Effector memory CD4-positive, alpha-beta T cell (primary cell): ENCODE measurements around the gene UQCC5.

Experiments used
- DNase-seq, 3 donors: peaks; one replicate each; pipeline ENCODE4 v3.0.0-alpha.2; 2020
- H3K27ac ChIP-seq: 2 replicates; pipeline ENCODE4 v1.7.0; 2013; ENCODE audit warnings: mild to moderate bottlenecking, low read length, moderate library complexity; ENCODE audit not compliant: insufficient read depth, poor library complexity, severe bottlenecking
- H3K27me3 ChIP-seq: replicated peaks from 2 replicates; pipeline ENCODE4 v1.7.0; 2013; ENCODE audit warnings: mild to moderate bottlenecking, low read length; ENCODE audit not compliant: insufficient read depth, control insufficient read depth, poor library complexity, severe bottlenecking
- H3K36me3 ChIP-seq: 2 replicates; pipeline ENCODE4 v1.7.0; 2013; ENCODE audit warnings: mild to moderate bottlenecking, low read length, moderate library complexity; ENCODE audit not compliant: control insufficient read depth, insufficient read depth
- H3K4me1 ChIP-seq: 2 replicates; pipeline ENCODE4 v1.7.0; 2013; ENCODE audit warnings: low read length, mild to moderate bottlenecking; ENCODE audit not compliant: control insufficient read depth, insufficient read depth, poor library complexity, severe bottlenecking
- H3K4me3 ChIP-seq: 2 replicates; pipeline ENCODE4 v1.7.0; 2013; ENCODE audit warnings: low read length, low read depth, mild to moderate bottlenecking; ENCODE audit not compliant: insufficient read depth, poor library complexity, severe bottlenecking
- H3K9me3 ChIP-seq: 2 replicates; pipeline ENCODE4 v1.7.0; 2013; ENCODE audit warnings: mild to moderate bottlenecking, low read length, moderate library complexity; ENCODE audit not compliant: control insufficient read depth

UQCC5 gene

GRCh38 chr3:52535411-52536111 is 844 bp upstream of the UQCC5 start:
- Histone ChIP-seq H3K27me3 (no peaks in the 10 kb centered on the region), H3K4me3 (peak overlapping the region; percentile 7), H3K36me3 (peaks cover 4% of the 10 kb centered on the region), H3K27ac (no peak overlapping the region), H3K4me1 (peaks cover 32% of the 10 kb centered on the region), H3K9me3 (no peaks in the 10 kb centered on the region)
- no peak for DNase-seq

GRCh38 chr3:52536112-52536368 is 365 bp upstream of the UQCC5 start:
- peaks cover 32% of the 10 kb centered on the region for H3K4me1 ChIP-seq
- no peaks in the 10 kb centered on the region for H3K9me3 ChIP-seq
- H3K4me3 ChIP-seq, result peak overlapping the region; percentile 7
- no peak overlapping the region for H3K27ac ChIP-seq
- H3K27me3 ChIP-seq, result no peaks in the 10 kb centered on the region
- no peak for DNase-seq
- peaks cover 6% of the 10 kb centered on the region for H3K36me3 ChIP-seq

- peaks cover 6% of the 10 kb centered on the region for H3K36me3 ChIP-seq
- peaks cover 32% of the 10 kb centered on the region for H3K4me1 ChIP-seq
- peak overlapping the region; percentile 80 for H3K27ac ChIP-seq
Measured at GRCh38 chr3:52537165-52537620, 788 bp downstream of the UQCC5 start.

GRCh38 chr3:52537726-52538421 is 1.5 kb downstream of the UQCC5 start:
- H3K4me1 ChIP-seq, result peaks cover 26% of the 10 kb centered on the region
- no peak overlapping the region for H3K27ac ChIP-seq

More at GRCh38 chr3:52537165-52537620, 788 bp downstream of the UQCC5 start:
- Histone ChIP-seq H3K9me3 (no peaks in the 10 kb centered on the region), H3K27me3 (no peaks in the 10 kb centered on the region), H3K4me3 (peak overlapping the region; percentile 72)
- no peak for DNase-seq

GRCh38 chr3:52539010-52539653 is 2.7 kb downstream of the UQCC5 start:
- H3K27ac ChIP-seq, result peak overlapping the region; percentile 14
- H3K4me1 ChIP-seq, result peaks cover 22% of the 10 kb centered on the region
- no peak for DNase-seq
- H3K9me3 ChIP-seq, result no peaks in the 10 kb centered on the region
- H3K36me3 ChIP-seq, result peaks cover 6% of the 10 kb centered on the region
- H3K27me3 ChIP-seq, result no peaks in the 10 kb centered on the region
- no peak overlapping the region for H3K4me3 ChIP-seq

More at GRCh38 chr3:52537726-52538421, 1.5 kb downstream of the UQCC5 start:
- Histone ChIP-seq H3K4me3 (peak overlapping the region; percentile 72), H3K9me3 (no peaks in the 10 kb centered on the region), H3K36me3 (peaks cover 6% of the 10 kb centered on the region), H3K27me3 (no peaks in the 10 kb centered on the region)
- no peak for DNase-seq

GRCh38 chr3:52541050-52541449 is 4.6 kb downstream of the UQCC5 start:
- H3K4me1 ChIP-seq, result peaks cover 19% of the 10 kb centered on the region
- H3K27me3 ChIP-seq, result no peaks in the 10 kb centered on the region
- H3K9me3 ChIP-seq, result no peaks in the 10 kb centered on the region
- peaks cover 9% of the 10 kb centered on the region for H3K36me3 ChIP-seq
- H3K27ac ChIP-seq, result no peak overlapping the region
- no peak for DNase-seq
- H3K4me3 ChIP-seq, result no peak overlapping the region

- no peak for DNase-seq
- Histone ChIP-seq H3K27me3 (no peaks in the 10 kb centered on the region), H3K27ac (no peak overlapping the region), H3K4me3 (no peak overlapping the region), H3K9me3 (no peaks in the 10 kb centered on the region), H3K36me3 (peaks cover 32% of the 10 kb centered on the region), H3K4me1 (no peaks in the 10 kb centered on the region)
Measured at GRCh38 chr3:52544937-52545336, 8.5 kb downstream of the UQCC5 start.

GRCh38 chr3:52546111-52546901 is 9.9 kb downstream of the UQCC5 start:
- H3K4me1 ChIP-seq, result no peaks in the 10 kb centered on the region
- H3K9me3 ChIP-seq, result no peaks in the 10 kb centered on the region
- no peak for DNase-seq
- no peak overlapping the region for H3K27ac ChIP-seq
- H3K27me3 ChIP-seq, result no peaks in the 10 kb centered on the region
- peaks cover 34% of the 10 kb centered on the region for H3K36me3 ChIP-seq
- no peak overlapping the region for H3K4me3 ChIP-seq

- H3K27ac ChIP-seq, result no peak overlapping the region
- no peaks in the 10 kb centered on the region for H3K9me3 ChIP-seq
- H3K36me3 ChIP-seq, result peaks cover 40% of the 10 kb centered on the region
- DNase-seq, result no peak
- no peaks in the 10 kb centered on the region for H3K27me3 ChIP-seq
- H3K4me3 ChIP-seq, result no peak overlapping the region
- H3K4me1 ChIP-seq, result no peaks in the 10 kb centered on the region
Measured at GRCh38 chr3:52547143-52547542, 10.7 kb downstream of the UQCC5 start.
